Kidney glomerular epithelial cell (primary cell): ENCODE results near the gene SSPN.

Source experiments
- DNase-seq: peaks from one replicate; lab custom pipeline; 2025; lab: John Stamatoyannopoulos, UW

Gene SSPN

DNA sequence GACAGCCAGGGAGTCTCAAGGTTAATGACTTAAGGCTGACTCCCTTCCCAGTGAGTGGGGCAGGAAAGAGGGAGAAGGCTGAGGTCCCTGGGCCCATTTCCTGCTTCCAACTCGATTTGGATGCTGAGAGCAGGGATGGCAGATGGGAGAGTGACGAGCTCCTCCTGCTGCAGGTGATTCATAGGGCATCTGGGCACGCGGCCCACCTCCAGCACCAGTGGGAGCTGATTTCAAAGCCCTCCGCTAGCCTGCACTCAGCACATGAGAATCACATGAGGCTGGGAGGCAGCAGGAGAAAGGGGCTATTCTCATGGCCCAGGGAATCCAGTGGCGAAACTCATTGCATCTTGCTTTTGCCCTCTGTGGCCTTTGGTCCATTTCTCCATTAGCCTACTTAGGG lies 90.8 kb downstream of the SSPN start:
- no peak for DNase-seq

DNA sequence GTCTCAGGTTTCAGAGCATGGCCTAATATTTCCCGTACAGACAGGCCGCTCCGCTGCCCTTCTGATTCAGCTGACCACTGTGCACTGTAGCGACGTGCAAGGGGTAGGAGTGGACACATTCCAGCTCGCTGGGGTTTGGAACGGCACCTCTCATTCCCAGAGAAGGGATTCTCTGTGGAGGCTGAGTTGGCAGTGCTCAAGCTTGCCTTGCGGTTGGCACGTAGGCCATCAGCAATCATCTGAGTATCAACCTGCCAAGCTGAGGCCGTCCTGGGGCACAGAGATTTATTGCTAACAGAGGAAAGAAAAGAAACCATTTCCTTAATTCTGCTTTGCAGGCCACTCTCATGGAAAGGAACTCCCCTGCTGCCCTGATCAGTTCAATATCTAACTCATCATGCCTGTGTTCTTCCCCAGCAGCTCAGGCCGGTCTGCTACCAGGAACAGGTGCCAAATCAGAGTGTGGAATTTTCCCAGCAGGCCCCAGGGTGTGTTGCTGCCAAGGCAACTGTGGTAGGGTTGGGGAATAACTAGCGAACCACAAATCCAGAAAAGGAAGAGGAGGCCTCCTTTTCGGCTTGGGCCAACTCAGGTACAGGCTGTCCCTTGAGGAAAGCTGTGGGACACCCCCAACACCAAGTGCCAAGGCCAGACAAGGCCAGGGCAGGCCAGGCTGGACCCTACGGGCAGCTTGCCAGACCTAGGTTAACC lies 92.5 kb downstream of the SSPN start:
- DNase-seq, result peak; percentile 95

DNA sequence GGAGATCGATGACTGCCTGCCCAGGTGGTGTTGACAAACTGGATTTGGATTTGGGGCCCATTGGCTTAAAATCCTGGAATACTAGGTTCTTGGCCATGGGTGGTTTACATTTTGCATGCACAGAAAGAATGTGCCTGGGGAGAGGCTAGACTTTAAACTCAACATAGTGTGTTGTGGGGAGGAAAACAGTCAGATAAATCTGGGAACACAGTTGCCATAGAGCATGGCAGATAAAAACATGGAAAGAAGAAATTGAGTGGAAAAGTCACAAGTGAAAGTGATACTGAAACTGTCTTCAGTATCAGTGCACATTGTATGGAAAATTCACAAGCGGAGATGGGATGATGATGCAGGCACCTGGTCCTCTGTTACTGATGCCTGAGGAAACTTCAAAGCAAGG lies 95.2 kb downstream of the SSPN start:
- no peak for DNase-seq

GRCh38 chr12:26292596-26292995 lies 97.2 kb downstream of the SSPN start:
- DNase-seq, result no peak

DNA sequence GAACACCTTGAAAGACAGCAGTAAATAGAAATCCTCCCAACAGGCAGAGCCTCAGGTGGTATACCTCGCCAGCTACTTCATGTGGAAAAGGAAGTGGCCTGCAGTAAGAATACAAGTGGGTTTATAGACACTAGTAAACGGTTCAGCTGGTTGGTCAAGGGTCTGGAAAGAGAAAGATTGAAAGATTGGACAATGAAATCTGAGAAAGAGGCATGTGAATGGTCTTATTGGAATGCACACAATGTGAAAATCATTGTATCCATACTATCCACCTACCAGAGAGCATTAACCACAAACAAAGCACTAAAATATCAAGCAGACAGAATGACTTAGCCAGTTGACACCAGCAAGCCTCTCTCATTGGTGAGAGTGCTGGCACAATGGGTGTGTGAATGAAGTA lies 98.2 kb downstream of the SSPN start:
- peak; percentile 39 for DNase-seq

GRCh38 chr12:26295001-26295400 lies 99.6 kb downstream of the SSPN start:
- DNase-seq, result no peak

- no peak for DNase-seq
Measured at GRCh38 chr12:26297396-26298070, 102.2 kb downstream of the SSPN start.

- peak; percentile 72 for DNase-seq
Measured at GRCh38 chr12:26298785-26299621, 103.6 kb downstream of the SSPN start.

- no peak for DNase-seq
Measured at GRCh38 chr12:26299751-26300150, 104.4 kb downstream of the SSPN start.
